Natural killer cell treated with Interleukin-12 subunit alpha and Interleukin-12 subunit beta and Interleukin-15 and Interleukin-18, amount 100 ng/mL, for 72 hours (primary cell): ENCODE results near the gene CCDC91. TPM values are rescaled to one million over a fixed set of nuclear protein-coding genes. Genes with fewer than 3 reads are reported as not detected.
A peak's percentile ranks its signal among the peaks of the same experiment; 100 is the strongest.

ENCODE experiments used
- ATAC-seq, 2 donors: fragments of 150-1000 bp; cut with Tn5 transposase in 1 of 2; sonication (Bioruptor Pico), chemical (Tn5 transposase) in 1 of 2; 2 replicates each; pipeline ENCODE4 v1.10.0; 2021
- DNase-seq: peaks from one replicate; pipeline ENCODE4 v3.0.0; 2022; ENCODE audit warnings: low spot score
- H3K27ac Mint-ChIP-seq, 2 donors: 1 replicate in 1 of 2; 2 replicates in 1 of 2; pipeline ENCODE4 v1.8.0; 2022; ENCODE audit warnings: mixed read lengths in 2 of 2, mild to moderate bottlenecking in 1 of 2, moderate library complexity in 1 of 2
- H3K27me3 Mint-ChIP-seq, 2 donors: 1 replicate in 1 of 2; 2 replicates in 1 of 2; pipeline ENCODE4 v1.8.0; 2022; ENCODE audit warnings: mixed read lengths in 2 of 2
- H3K36me3 Mint-ChIP-seq: one replicate; pipeline ENCODE4 v1.8.0; 2022; ENCODE audit warnings: mixed read lengths
- H3K4me1 Mint-ChIP-seq, 2 donors: 1 replicate in 1 of 2; 2 replicates in 1 of 2; pipeline ENCODE4 v1.8.0; 2022; ENCODE audit warnings: low read depth in 2 of 2, mixed read lengths in 2 of 2, mild to moderate bottlenecking in 1 of 2
- H3K4me3 Mint-ChIP-seq: one replicate; pipeline ENCODE4 v1.8.0; 2022; ENCODE audit warnings: mixed read lengths
- H3K9me3 Mint-ChIP-seq: 2 replicates; pipeline ENCODE4 v1.8.0; 2022; ENCODE audit warnings: mixed read lengths
- total RNA-seq, 2 donors: library from RNA; stranded (reverse); gene quantifications; one replicate each; pipeline ENCODE4 v1.2.3, GENCODE V29; 2022

CCDC91 gene
- total RNA-seq, 2 donors from 2014 or later = 21.7 to 44.6 TPM

GRCh38 chr12:28570811-28571210 lies 380.6 kb downstream of the CCDC91 start:
- Mint-ChIP-seq H3K4me1 (peaks cover 0 to 8% of the 10 kb centered on the region in 2 donors), H3K9me3 (no peaks in the 10 kb centered on the region), H3K27me3 (no peaks in the 10 kb centered on the region), H3K27ac (no peak overlapping the region), H3K36me3 (peaks cover 4% of the 10 kb centered on the region), H3K4me3 (no peak overlapping the region)
- DNase-seq (no peak), ATAC-seq (no peak)

GRCh38 chr12:28574746-28575592 lies 384.7 kb downstream of the CCDC91 start:
- ATAC-seq = no peak
- H3K27me3 Mint-ChIP-seq = no peaks in the 10 kb centered on the region
- peaks cover 0 to 12% of the 10 kb centered on the region in 2 donors for H3K4me1 Mint-ChIP-seq

GRCh38 chr12:28575593-28576205 lies 385.4 kb downstream of the CCDC91 start:
- peaks cover 4% of the 10 kb centered on the region for H3K36me3 Mint-ChIP-seq
- H3K4me3 Mint-ChIP-seq = no peak overlapping the region
- no peak overlapping the region for H3K27ac Mint-ChIP-seq
- H3K9me3 Mint-ChIP-seq = peaks cover 4% of the 10 kb centered on the region
- DNase-seq (no peak), ATAC-seq (no peak)
- H3K27me3 Mint-ChIP-seq = no peaks in the 10 kb centered on the region
- H3K4me1 Mint-ChIP-seq = peaks cover 0 to 6% of the 10 kb centered on the region in 2 donors

More at GRCh38 chr12:28574746-28575592, 384.7 kb downstream of the CCDC91 start:
- Mint-ChIP-seq H3K4me3 (no peak overlapping the region), H3K9me3 (peaks cover under 1% of the 10 kb centered on the region), H3K27ac (peak overlapping the region in 1 of 2 donors; percentile 11), H3K36me3 (peaks cover 4% of the 10 kb centered on the region)
- DNase-seq = no peak

GRCh38 chr12:28578361-28578760 lies 388.1 kb downstream of the CCDC91 start:
- DNase-seq (no peak), ATAC-seq (peak; percentile 41 to 48)
- H3K27ac Mint-ChIP-seq = peak overlapping the region in 1 of 2 donors; percentile 11
- H3K27me3 Mint-ChIP-seq = no peaks in the 10 kb centered on the region
- peaks cover 4% of the 10 kb centered on the region for H3K9me3 Mint-ChIP-seq
- peaks cover 4 to 9% of the 10 kb centered on the region in 2 donors for H3K4me1 Mint-ChIP-seq
- peaks cover 4% of the 10 kb centered on the region for H3K36me3 Mint-ChIP-seq
- H3K4me3 Mint-ChIP-seq = peak overlapping the region; percentile 59

GRCh38 chr12:28578833-28579252 lies 388.6 kb downstream of the CCDC91 start:
- Mint-ChIP-seq H3K27me3 (no peaks in the 10 kb centered on the region), H3K36me3 (peaks cover 4% of the 10 kb centered on the region), H3K4me1 (peaks cover 8 to 14% of the 10 kb centered on the region in 2 donors), H3K4me3 (peak overlapping the region; percentile 59), H3K9me3 (peaks cover 4% of the 10 kb centered on the region), H3K27ac (peak overlapping the region in 1 of 2 donors; percentile 11)
- DNase-seq (no peak), ATAC-seq (peak; percentile 76 to 83)

GRCh38 chr12:28582672-28583376 lies 392.6 kb downstream of the CCDC91 start:
- Mint-ChIP-seq H3K36me3 (no peaks in the 10 kb centered on the region), H3K4me3 (peak overlapping the region; percentile 35), H3K4me1 (peaks cover 12 to 15% of the 10 kb centered on the region in 2 donors), H3K27me3 (no peaks in the 10 kb centered on the region), H3K9me3 (peaks cover 4% of the 10 kb centered on the region), H3K27ac (peak overlapping the region; percentile 54 to 56)
- ATAC-seq (no peak), DNase-seq (no peak)

- no peaks in the 10 kb centered on the region for H3K36me3 Mint-ChIP-seq
- H3K27ac Mint-ChIP-seq = peak overlapping the region; percentile 54 to 56
- DNase-seq = no peak
- H3K27me3 Mint-ChIP-seq = peaks cover 0 to 2% of the 10 kb centered on the region in 2 donors
- no peak for ATAC-seq
- peaks cover 4% of the 10 kb centered on the region for H3K9me3 Mint-ChIP-seq
- H3K4me3 Mint-ChIP-seq = peak overlapping the region; percentile 35
- H3K4me1 Mint-ChIP-seq = peaks cover 10 to 12% of the 10 kb centered on the region in 2 donors
Observed at GRCh38 chr12:28583701-28584261, 393.5 kb downstream of the CCDC91 start.

GRCh38 chr12:28585146-28585545 lies 394.9 kb downstream of the CCDC91 start:
- ATAC-seq = no peak
- H3K36me3 Mint-ChIP-seq = no peaks in the 10 kb centered on the region
- H3K9me3 Mint-ChIP-seq = peaks cover 2% of the 10 kb centered on the region
- peaks cover 0 to 2% of the 10 kb centered on the region in 2 donors for H3K27me3 Mint-ChIP-seq
- H3K27ac Mint-ChIP-seq = no peak overlapping the region
- no peak overlapping the region for H3K4me3 Mint-ChIP-seq
- no peak for DNase-seq
- H3K4me1 Mint-ChIP-seq = peaks cover 10 to 12% of the 10 kb centered on the region in 2 donors

GRCh38 chr12:28586481-28586880 lies 396.2 kb downstream of the CCDC91 start:
- no peak overlapping the region for H3K4me3 Mint-ChIP-seq
- ATAC-seq (no peak), DNase-seq (no peak)
- no peak overlapping the region for H3K27ac Mint-ChIP-seq
- H3K36me3 Mint-ChIP-seq = peaks cover 2% of the 10 kb centered on the region
- H3K4me1 Mint-ChIP-seq = peaks cover 10 to 12% of the 10 kb centered on the region in 2 donors
- H3K9me3 Mint-ChIP-seq = peaks cover under 1% of the 10 kb centered on the region
- H3K27me3 Mint-ChIP-seq = peaks cover 0 to 2% of the 10 kb centered on the region in 2 donors

- H3K27me3 Mint-ChIP-seq = peaks cover 5 to 8% of the 10 kb centered on the region in 2 donors
- no peak overlapping the region for H3K4me3 Mint-ChIP-seq
- H3K36me3 Mint-ChIP-seq = peaks cover 18% of the 10 kb centered on the region
- no peak overlapping the region for H3K27ac Mint-ChIP-seq
- DNase-seq (no peak), ATAC-seq (no peak)
- no peaks in the 10 kb centered on the region for H3K4me1 Mint-ChIP-seq
- peaks cover 16% of the 10 kb centered on the region for H3K9me3 Mint-ChIP-seq
Observed at GRCh38 chr12:28591831-28592230, 401.6 kb downstream of the CCDC91 start.

Other genes with a start within 250 kb of the CCDC91 start
- gene PTHLH, start 217.7 kb upstream of the CCDC91 start, total RNA-seq = not detected